ENCODE results near the gene SLC12A4. TPM values are rescaled to one million over a fixed set of nuclear protein-coding genes. Genes with fewer than 3 reads are reported as not detected.

SLC12A4 gene
- total RNA-seq, 1 experiment from 2014 or later = 107 TPM

DNA sequence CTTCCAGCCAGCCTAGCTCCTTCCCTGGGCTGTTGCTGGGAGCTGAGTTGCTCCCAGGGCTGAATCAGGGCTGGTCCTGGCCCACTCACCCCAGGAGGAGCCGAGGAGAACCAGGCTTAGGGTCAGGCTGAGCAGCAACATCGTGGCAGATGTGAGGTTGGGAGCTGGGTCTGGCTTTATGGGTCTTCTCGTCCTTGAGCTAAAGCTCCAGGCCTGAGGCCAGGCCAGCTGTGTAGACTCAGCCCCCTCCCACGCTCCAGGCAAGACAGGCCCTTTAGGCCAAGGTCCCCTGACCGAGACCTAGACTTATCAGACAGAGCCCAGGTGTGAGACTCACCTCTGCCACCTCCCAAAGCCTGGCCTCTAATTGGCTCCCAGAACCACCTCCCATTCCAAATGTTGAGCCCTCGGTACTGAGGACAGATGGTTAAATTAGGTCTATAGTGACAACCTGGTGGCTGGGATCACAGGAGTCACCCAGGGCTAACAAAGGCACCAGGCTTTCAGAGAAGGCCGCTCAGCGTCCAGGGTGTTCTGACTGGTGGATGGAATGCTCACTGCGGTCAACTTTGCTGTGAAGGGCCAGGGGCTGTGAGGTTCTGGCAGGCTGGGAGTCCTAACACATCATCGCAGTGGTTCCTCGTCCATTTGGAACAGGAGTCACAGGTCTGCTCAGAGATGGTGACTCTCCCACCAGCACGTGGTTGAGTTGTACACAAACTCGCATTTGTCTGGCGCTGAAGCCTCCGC lies 36.5 kb downstream of the SLC12A4 start, which contains the start of gene CTRL:
Gene CTRL, minus strand, starts transcription at position 151 of the 750 bp plus-strand sequence. Its CDS starts 10 bp downstream, at position 141.
- CTCF ChIA-PET = interaction anchor here (0.8 to 3.5 kb wide), 3 partner anchors 38 to 116 kb away, joined by 4 to 22 read pairs (median 4); no protein-coding TSS in a partner anchor
- TF ChIP-seq, protein P1, sequence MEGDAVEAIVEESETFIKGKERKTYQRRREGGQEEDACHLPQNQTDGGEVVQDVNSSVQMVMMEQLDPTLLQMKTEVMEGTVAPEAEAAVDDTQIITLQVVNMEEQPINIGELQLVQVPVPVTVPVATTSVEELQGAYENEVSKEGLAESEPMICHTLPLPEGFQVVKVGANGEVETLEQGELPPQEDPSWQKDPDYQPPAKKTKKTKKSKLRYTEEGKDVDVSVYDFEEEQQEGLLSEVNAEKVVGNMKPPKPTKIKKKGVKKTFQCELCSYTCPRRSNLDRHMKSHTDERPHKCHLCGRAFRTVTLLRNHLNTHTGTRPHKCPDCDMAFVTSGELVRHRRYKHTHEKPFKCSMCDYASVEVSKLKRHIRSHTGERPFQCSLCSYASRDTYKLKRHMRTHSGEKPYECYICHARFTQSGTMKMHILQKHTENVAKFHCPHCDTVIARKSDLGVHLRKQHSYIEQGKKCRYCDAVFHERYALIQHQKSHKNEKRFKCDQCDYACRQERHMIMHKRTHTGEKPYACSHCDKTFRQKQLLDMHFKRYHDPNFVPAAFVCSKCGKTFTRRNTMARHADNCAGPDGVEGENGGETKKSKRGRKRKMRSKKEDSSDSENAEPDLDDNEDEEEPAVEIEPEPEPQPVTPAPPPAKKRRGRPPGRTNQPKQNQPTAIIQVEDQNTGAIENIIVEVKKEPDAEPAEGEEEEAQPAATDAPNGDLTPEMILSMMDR (IDR thresholded peaks at IDR 0.05; ENCODE audit: unreplicated experiment) = no peak
- no peaks in the 10 kb centered on the region for H3K9me3 Mint-ChIP-seq (ENCODE audit: unreplicated experiment)
- POLR2A ChIA-PET = interaction anchor here (1.1 kb wide), 1 partner anchor 125 kb away, joined by 3 read pairs; the partner anchor contains the start of genes RANBP10 and TSNAXIP1
- H3K36me3 Mint-ChIP-seq (ENCODE audit: insufficient read depth, unreplicated experiment) = peaks cover 50% of the 10 kb centered on the region
- peaks cover 21% of the 10 kb centered on the region for H3K4me1 Mint-ChIP-seq (ENCODE audit: insufficient read depth, unreplicated experiment)
- BruUV-seq (replicated peaks) = no TSS peak
- H3K27me3 Mint-ChIP-seq (ENCODE audit: insufficient read depth, unreplicated experiment) = no peaks in the 10 kb centered on the region
- H3K4me3 Mint-ChIP-seq (ENCODE audit: unreplicated experiment) = no peak within 1 kb of the TSS
- intact Hi-C loops (cut with micrococcal nuclease) = no loop called here
- no peak for DNase-seq (ENCODE audit: unreplicated experiment)
- no peak within 1 kb of the TSS for H3K27ac Mint-ChIP-seq (ENCODE audit: low read depth, unreplicated experiment)

DNA sequence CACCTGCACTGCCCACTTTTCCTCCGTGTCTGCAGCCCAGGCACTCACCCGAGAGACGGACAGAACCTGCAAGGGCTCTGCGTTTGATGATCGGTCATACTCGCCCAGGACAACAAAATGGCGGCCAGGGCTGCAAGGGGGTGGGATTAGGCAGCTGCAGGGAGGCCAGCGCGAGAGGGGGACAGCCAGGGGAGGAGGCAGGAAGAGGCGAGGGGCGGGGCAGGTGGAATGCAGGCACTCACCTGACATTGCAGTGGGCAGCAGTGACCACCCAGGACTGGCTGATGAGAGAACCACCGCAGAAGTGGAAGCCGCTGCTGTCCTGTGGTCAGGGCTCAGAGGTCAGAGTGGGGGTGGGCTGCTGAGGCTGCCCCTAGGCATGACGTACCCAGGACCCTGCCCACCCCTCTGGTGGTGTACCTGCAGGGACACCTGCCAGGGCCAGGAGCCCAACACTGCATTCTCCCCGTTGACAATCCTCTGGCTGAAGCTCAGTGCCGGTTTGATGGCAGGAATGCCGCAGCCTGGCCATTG lies 37.7 kb downstream of the SLC12A4 start:
- TF ChIP-seq, protein P1 (IDR thresholded peaks at IDR 0.05; ENCODE audit: unreplicated experiment) = no peak
- Mint-ChIP-seq H3K36me3 (ENCODE audit: insufficient read depth, unreplicated experiment) (peaks cover 38% of the 10 kb centered on the region), H3K4me3 (ENCODE audit: unreplicated experiment) (no peak overlapping the region), H3K4me1 (ENCODE audit: insufficient read depth, unreplicated experiment) (peaks cover 18% of the 10 kb centered on the region), H3K9me3 (ENCODE audit: unreplicated experiment) (no peaks in the 10 kb centered on the region), H3K27ac (ENCODE audit: low read depth, unreplicated experiment) (no peak overlapping the region), H3K27me3 (ENCODE audit: insufficient read depth, unreplicated experiment) (no peaks in the 10 kb centered on the region)
- POLR2A ChIA-PET = interaction anchor here (1.1 kb wide), 1 partner anchor 124 kb away, joined by 3 read pairs; the partner anchor contains the start of genes RANBP10 and TSNAXIP1
- CTCF ChIA-PET = interaction anchor here (0.6 to 3.5 kb wide), 7 partner anchors 37 to 410 kb away, joined by 3 to 22 read pairs (median 4); partner anchors contain the start of gene CTCF
- DNase-seq (ENCODE audit: unreplicated experiment) = no peak
- intact Hi-C loops (cut with micrococcal nuclease) = no loop called here
- BruUV-seq (replicated peaks) = no TSS peak

DNA sequence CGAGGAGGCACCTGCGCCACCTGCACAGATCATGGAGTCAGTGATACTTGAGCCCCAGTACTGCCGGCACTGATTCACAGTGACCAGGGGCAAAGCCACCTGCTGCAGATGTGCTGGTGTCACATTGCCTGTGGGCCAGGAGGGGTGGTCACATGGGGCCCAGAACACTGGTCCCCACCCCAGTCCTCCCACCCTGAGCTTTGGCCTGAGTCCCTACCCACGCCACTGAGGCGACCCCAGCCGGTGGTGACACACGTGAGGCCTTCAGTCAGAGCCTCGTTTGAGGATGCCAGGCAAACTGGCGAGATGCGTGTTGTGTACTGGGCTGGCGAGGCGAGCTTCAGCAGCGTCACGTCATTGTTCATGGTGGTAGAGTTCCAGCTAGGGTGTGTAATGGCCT lies 38.2 kb downstream of the SLC12A4 start:
- peaks cover 15% of the 10 kb centered on the region for H3K4me1 Mint-ChIP-seq (ENCODE audit: insufficient read depth, unreplicated experiment)
- DNase-seq (ENCODE audit: unreplicated experiment) = no peak
- H3K9me3 Mint-ChIP-seq (ENCODE audit: unreplicated experiment) = no peaks in the 10 kb centered on the region
- peaks cover 33% of the 10 kb centered on the region for H3K36me3 Mint-ChIP-seq (ENCODE audit: insufficient read depth, unreplicated experiment)
- intact Hi-C loops (cut with micrococcal nuclease) = no loop called here
- no peaks in the 10 kb centered on the region for H3K27me3 Mint-ChIP-seq (ENCODE audit: insufficient read depth, unreplicated experiment)
- no TSS peak for BruUV-seq (replicated peaks)
- no peak overlapping the region for H3K4me3 Mint-ChIP-seq (ENCODE audit: unreplicated experiment)
- TF ChIP-seq, protein P1 (IDR thresholded peaks at IDR 0.05; ENCODE audit: unreplicated experiment) = no peak
- ChIA-PET CTCF (interaction anchor here (0.6 to 6.1 kb wide), 6 partner anchors 12 to 409 kb away, joined by 3 to 67 read pairs (median 8); partner anchors contain the start of genes CTCF and NRN1L), POLR2A (no interaction called here)
- no peak overlapping the region for H3K27ac Mint-ChIP-seq (ENCODE audit: low read depth, unreplicated experiment)

All from MCF 10A (cell line).